HepG2 (cell line): ENCODE data around the gene IHH. TPM values are rescaled to one million over a fixed set of nuclear protein-coding genes. Genes with fewer than 3 reads are reported as not detected.

Experiments used
- ATAC-seq: fragments of 200-7000 bp; cut with Tn5 transposase; 3 replicates; pipeline ENCODE4 v1.9.1; 2020; ENCODE audit warnings: mild to moderate bottlenecking, moderate library complexity
- BruUV-seq: library from RNA; stranded (reverse); fragments of 400-500 nt; replicated peaks from 2 replicates; lab custom pipeline; 2021; lab: Mats Ljungman, UMichigan
- CTCF ChIA-PET: fragments of 300-600 bp; formaldehyde crosslinking; extraction: SDS; loops from one replicate; lab custom pipeline; 2021; ENCODE audit warnings: low total read pairs, inconsistent platforms, low intra/inter-chr PET ratio; lab: Yijun Ruan, JAX
- POLR2A ChIA-PET: fragments of 350-600 bp; sonication (Branson Sonifier 250); formaldehyde crosslinking; loops from one replicate; lab custom pipeline; 2020; ENCODE audit warnings: antibody characterized with exemption, inconsistent platforms; lab: Yijun Ruan, JAX
- DNase-seq: peaks from one replicate; pipeline ENCODE4 v3.0.0-alpha.2; 2015; ENCODE audit warnings: low spot score
- FAIRE-seq: peaks from 3 replicates; lab custom pipeline; 2011; peaks lifted over from hg19 to GRCh38; lab: Jason Lieb, UNC
- H2AFZ ChIP-seq: one replicate; pipeline ENCODE4 v1.6.1; 2011; ENCODE audit warnings: low read length, inconsistent platforms
- H3K27ac ChIP-seq: fragments of 300-600 bp; 3 replicates; pipeline ENCODE4 v1.8.0; 2011; ENCODE audit warnings: mixed run types, mild to moderate bottlenecking, mixed read lengths, low read length, inconsistent platforms; ENCODE audit not compliant: insufficient read depth; ENCODE audit errors: extremely low read length
- H3K27me3 ChIP-seq, 2 experiments: fragments of 200-600 bp in 1 of 2; 2 replicates in 1 of 2; 3 replicates in 1 of 2; pipeline versions ENCODE4 v1.6.0 to v1.8.0; 2011; ENCODE audit warnings: low read length in 2 of 2, mild to moderate bottlenecking in 2 of 2, moderate library complexity in 2 of 2, inconsistent platforms in 1 of 2; ENCODE audit not compliant: insufficient read depth in 2 of 2, control insufficient read depth in 1 of 2
- H3K36me3 ChIP-seq, 2 experiments: fragments of 200-600 bp in 1 of 2; replicated peaks in 1 of 2; 2 replicates in 1 of 2; 3 replicates in 1 of 2; pipeline versions ENCODE4 v1.5.1 to v1.8.0; 2011; ENCODE audit warnings: low read length in 2 of 2, inconsistent platforms in 1 of 2; ENCODE audit not compliant: insufficient read depth in 2 of 2, control insufficient read depth in 1 of 2
- H3K4me1 ChIP-seq: 2 replicates; pipeline ENCODE4 v1.5.1; 2012; ENCODE audit warnings: low read length, inconsistent platforms; ENCODE audit not compliant: insufficient read depth
- H3K4me2 ChIP-seq: 2 replicates; pipeline ENCODE4 v1.6.0; 2011; ENCODE audit warnings: low read depth, low read length, inconsistent platforms
- H3K4me3 ChIP-seq, 3 experiments: fragments of 200-600 bp in 1 of 3; sonication (generic), shearing (Covaris generic) in 1 of 3; replicated peaks in 1 of 3; 2 replicates each; pipeline ENCODE4 v1.5.1; 2011 to 2016; ENCODE audit warnings: low read length in 3 of 3, inconsistent platforms in 2 of 3, low read depth in 2 of 3, mild to moderate bottlenecking in 2 of 3, control low read depth in 1 of 3, mixed read lengths in 1 of 3; ENCODE audit not compliant: insufficient read depth in 1 of 3
- H3K79me2 ChIP-seq: one replicate; pipeline ENCODE4 v1.6.1; 2011; ENCODE audit warnings: low read length, inconsistent platforms; ENCODE audit not compliant: insufficient read depth
- H3K9ac ChIP-seq: 2 replicates; pipeline ENCODE4 v1.6.0; 2011; ENCODE audit warnings: mild to moderate bottlenecking, low read depth, low read length, inconsistent platforms; ENCODE audit not compliant: insufficient read depth
- H3K9me3 ChIP-seq: 2 replicates; pipeline ENCODE4 v1.5.1; 2012; ENCODE audit warnings: mild to moderate bottlenecking, low read length
- H4K20me1 ChIP-seq: 2 replicates; pipeline ENCODE4 v1.6.0; 2011; ENCODE audit warnings: inconsistent platforms, mild to moderate bottlenecking, low read length, moderate library complexity; ENCODE audit not compliant: insufficient read depth
- ARID5B ChIP-seq: IDR thresholded peaks from 2 replicates; pipeline ENCODE4 v1.4.0; 2020; ENCODE audit warnings: mild to moderate bottlenecking, missing genetic modification reagents
- ATF7-NPFF ChIP-seq: sonication (generic); formaldehyde crosslinking; IDR thresholded peaks from 2 replicates; pipeline ENCODE4 v1.8.1; 2023; ENCODE audit warnings: mild to moderate bottlenecking, low read depth, missing genetic modification reagents, moderate library complexity
- CCAR2 ChIP-seq: fragments of 200-400 bp; formaldehyde crosslinking; optimal IDR thresholded peaks from 2 replicates; pipeline ENCODE3; 2018; ENCODE audit warnings: low read depth, mild to moderate bottlenecking, low read length, moderate library complexity
- DMAP1 ChIP-seq: IDR thresholded peaks from 2 replicates; pipeline ENCODE4 v1.6.1; 2016
- FOXA3 ChIP-seq: IDR thresholded peaks from 2 replicates; pipeline ENCODE4 v1.6.1; 2016; ENCODE audit warnings: missing genetic modification reagents, missing compliant biosample characterization
- FOXO1 ChIP-seq: sonication (generic); formaldehyde crosslinking; IDR thresholded peaks from 2 replicates; pipeline ENCODE4 v1.4.0; 2020; ENCODE audit warnings: missing genetic modification reagents
- GLI4 ChIP-seq: sonication (generic); formaldehyde crosslinking; IDR thresholded peaks from 2 replicates; pipeline ENCODE4 v1.5.1; 2020; ENCODE audit warnings: missing genetic modification reagents, mild to moderate bottlenecking, moderate library complexity, borderline replicate concordance
- IRX3 ChIP-seq: sonication (generic); formaldehyde crosslinking; IDR thresholded peaks from 2 replicates; pipeline ENCODE4 v1.8.1; 2023; ENCODE audit warnings: mild to moderate bottlenecking, low read depth, missing genetic modification reagents, borderline replicate concordance
- JUND ChIP-seq: sonication (generic); formaldehyde crosslinking; IDR thresholded peaks from 2 replicates; pipeline ENCODE4 v1.8.0; 2022; ENCODE audit warnings: mild to moderate bottlenecking, missing genetic modification reagents
- KLF11 ChIP-seq: IDR thresholded peaks from 2 replicates; pipeline ENCODE4 v1.6.1; 2016; ENCODE audit warnings: missing compliant biosample characterization
- MIER3 ChIP-seq: IDR thresholded peaks from 2 replicates; pipeline ENCODE4 v1.6.1; 2016; ENCODE audit warnings: missing compliant biosample characterization, borderline replicate concordance
- PHF8 ChIP-seq: sonication (generic); formaldehyde crosslinking; IDR thresholded peaks from 2 replicates; pipeline ENCODE4 v1.5.0; 2020; ENCODE audit warnings: missing genetic modification reagents
- PITX1 ChIP-seq: sonication (generic); formaldehyde crosslinking; IDR thresholded peaks from 2 replicates; pipeline ENCODE4 v1.5.1; 2020; ENCODE audit warnings: mild to moderate bottlenecking, missing genetic modification reagents
- SAP130 ChIP-seq: IDR thresholded peaks from 2 replicates; pipeline ENCODE4 v1.6.1; 2016; ENCODE audit warnings: low read depth
- SIX1 ChIP-seq: sonication (generic); formaldehyde crosslinking; IDR thresholded peaks from 2 replicates; pipeline ENCODE4 v1.4.0; 2020; ENCODE audit warnings: missing genetic modification reagents, borderline replicate concordance
- SOX5 ChIP-seq: IDR thresholded peaks from 2 replicates; pipeline ENCODE4 v1.6.1; 2016; ENCODE audit warnings: borderline replicate concordance
- TCF7 ChIP-seq: sonication (generic); IDR thresholded peaks from 2 replicates; pipeline ENCODE4 v1.6.1; 2016; ENCODE audit warnings: antibody characterized with exemption, low read depth
- ZBTB7B ChIP-seq: sonication (generic); formaldehyde crosslinking; IDR thresholded peaks from 2 replicates; pipeline ENCODE4 v1.4.0; 2020; ENCODE audit warnings: missing genetic modification reagents
- ZNF331 ChIP-seq: sonication (generic); formaldehyde crosslinking; IDR thresholded peaks from 2 replicates; pipeline ENCODE4 v1.4.0; 2020; ENCODE audit warnings: missing genetic modification reagents
- ZNF577 ChIP-seq: sonication (generic); formaldehyde crosslinking; IDR thresholded peaks from 2 replicates; pipeline ENCODE4 v1.4.0; 2020; ENCODE audit warnings: mild to moderate bottlenecking, low read depth, missing genetic modification reagents, borderline replicate concordance
- ZNF629 ChIP-seq: sonication (generic); formaldehyde crosslinking; conservative IDR thresholded peaks from 2 replicates; pipeline ENCODE4 v1.5.0; 2020; ENCODE audit warnings: missing genetic modification reagents
- ZNF772 ChIP-seq: sonication (generic); formaldehyde crosslinking; IDR thresholded peaks from 2 replicates; pipeline ENCODE4 v1.5.0; 2020; ENCODE audit warnings: mild to moderate bottlenecking, missing genetic modification reagents
- ZSCAN29 ChIP-seq: sonication (generic); formaldehyde crosslinking; conservative IDR thresholded peaks from 2 replicates; pipeline ENCODE4 v1.4.0; 2020; ENCODE audit warnings: mild to moderate bottlenecking, missing genetic modification reagents
- WGBS: methylation state at CpG from one replicate; pipeline ENCODE4 v1.1.6; 2017; ENCODE audit warnings: low lambda C conversion rate; 5-methylcytosine and 5-hydroxymethylcytosine counted together
- in situ Hi-C: cut with HindIII; loops from 2 replicates; pipeline ENCODE4 v1.10.0; 2017; ENCODE audit warnings: low pct_unique_long_range_greater_than_20kb; ENCODE audit not compliant: extremely low pct_ligation_motif_present
- intact Hi-C: fragments of 100-400 bp; cut with micrococcal nuclease; formaldehyde crosslinking; loops from one replicate; pipeline ENCODE4 v1.10.0; 2022; ENCODE audit not compliant: unreplicated experiment
- polyA plus RNA-seq, 8 experiments: library from polyadenylated mRNA; depleted of rRNA in 3 of 8; stranded (reverse) in 7 of 8; unstranded in 1 of 8; fragments of >200 nt; fragmentation: Illumina TruSeq in 4 of 8; extraction: Trizol in 4 of 8; gene quantifications; 2 replicates each; pipeline versions ENCODE4 v1.2.1 to v1.2.3, GENCODE V29; 2011 to 2016; ENCODE audit warnings: low read depth in 4 of 8, missing spikeins in 1 of 8, mixed read lengths in 1 of 8; ENCODE audit not compliant: insufficient read depth in 1 of 8
- total RNA-seq, 5 experiments: library from RNA; depleted of rRNA; stranded (reverse); fragments of >200 nt; fragmentation: Illumina TruSeq; extraction: Trizol; gene quantifications; 2 replicates each; pipeline ENCODE4 v1.2.3, GENCODE V29; 2016; ENCODE audit warnings: low read depth in 1 of 5

The IHH gene
- total and polyA plus RNA-seq, 2 of the 13 experiments (the other 11 are each of a cell fraction or from before 2014, with no cell fraction given) = 0.42 TPM; not detected in 1

- TF ChIP-seq KLF11 (CRISPR knock-in tag) = no peak
- TF ChIP-seq ZNF629 (CRISPR knock-in tag) = no peak
- TF ChIP-seq ZNF772 (CRISPR knock-in tag) = no peak
- TF ChIP-seq PHF8 (CRISPR knock-in tag) = no peak
- TF ChIP-seq GLI4 = no peak
- no peak for TF ChIP-seq CCAR2
- no peak for TF ChIP-seq ZNF577 (CRISPR knock-in tag)
- no peak for TF ChIP-seq DMAP1
- no peak for TF ChIP-seq IRX3 (CRISPR knock-in tag)
- TF ChIP-seq FOXO1 (CRISPR knock-in tag) = no peak
Measured at GRCh38 chr2:219107758-219108157, 47.0 kb upstream of the IHH start (continued).

DNA sequence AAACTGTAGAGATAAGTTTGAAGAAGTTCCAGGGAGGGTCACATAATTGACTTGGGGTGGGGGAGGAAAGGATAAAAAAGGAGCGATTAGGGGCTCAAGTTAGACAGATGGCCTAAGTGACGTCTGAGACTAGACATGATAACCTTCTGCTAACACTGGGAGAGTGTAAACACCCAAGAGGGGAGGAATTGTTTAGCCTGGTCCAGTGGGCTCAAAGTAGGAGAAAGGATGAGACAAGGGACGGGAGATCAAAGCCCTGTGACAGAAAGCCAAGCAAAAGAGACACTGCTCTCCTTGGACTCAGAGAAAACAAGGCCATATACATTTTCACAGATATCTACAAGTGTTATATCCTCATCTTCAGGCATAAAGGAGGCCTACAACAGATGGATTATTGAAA, 45.5 kb upstream of the IHH start:
- CTCF ChIA-PET = no interaction called here
- DNase-seq (peak; percentile 56), FAIRE-seq (peak; percentile 46), ATAC-seq (peak; percentile 63)
- Histone ChIP-seq H3K27me3 (no peaks in the 10 kb centered on the region), H3K4me1 (peaks cover 57% of the 10 kb centered on the region), H3K9me3 (no peaks in the 10 kb centered on the region), H3K36me3 (no peaks in the 10 kb centered on the region), H3K79me2 (no peaks in the 10 kb centered on the region), H3K27ac (no peak overlapping the region), H2AFZ (no peak overlapping the region), H4K20me1 (no peaks in the 10 kb centered on the region), H3K4me3 (no peak overlapping the region), H3K9ac (no peak overlapping the region), H3K4me2 (peak overlapping the region; percentile 25)
- POLR2A ChIA-PET = no interaction called here
- in situ Hi-C loops = no loop called here
- 22% methylated on average over 3 of the region's 3 CpGs for WGBS
- no TSS peak for BruUV-seq
- intact Hi-C loops = no loop called here
- TF ChIP-seq ARID5B (CRISPR knock-in tag) (peak; percentile 67), SIX1 (no peak), FOXA3 (CRISPR knock-in tag) (peak; percentile 86), ATF7-NPFF (CRISPR knock-in tag) (no peak), SAP130 (peak; percentile 35; the same call in 1 of the 2 replicates), JUND (no peak), ZNF331 (CRISPR knock-in tag) (peak; percentile 72), MIER3 (0 out of 2 replicates have a peak, but pooled peaks have one; percentile 42), ZBTB7B (CRISPR knock-in tag) (0 out of 2 replicates have a peak, but pooled peaks have one; percentile 58), ZSCAN29 (no peak), PITX1 (peak; percentile 46; the same call in 1 of the 2 replicates), TCF7 (peak; percentile 74), SOX5 (CRISPR knock-in tag) (peak; percentile 72)
